ENCODE results near the gene OTUD5. TPM values are rescaled to one million over a fixed set of nuclear protein-coding genes. Genes with fewer than 3 reads are reported as not detected.

Gene OTUD5
- total RNA-seq, 1 experiment from 2014 or later = 41.4 TPM

GRCh38 chrX:49000636-49001035 lies 43.2 kb upstream of the OTUD5 start:
- H3K4me2 ChIP-seq (ENCODE audit: low read length) = peak overlapping the region; percentile 97
- DNase-seq = no peak
- intact Hi-C loops (cut with micrococcal nuclease) = no loop called here
- H3K9me2 ChIP-seq (replicated peaks; ENCODE audit: low read length) = 0 out of 2 replicates have a peak, but pooled peaks cover 3% of the 10 kb centered on the region
- H3K36me3 ChIP-seq (ENCODE audit: low read depth, low read length) = peaks cover 11% of the 10 kb centered on the region
- no peak overlapping the region for H2AFZ ChIP-seq (ENCODE audit: low read length)
- no peaks in the 10 kb centered on the region for H4K20me1 ChIP-seq (ENCODE audit: low read length)
- ChIA-PET POLR2A (ENCODE audit: unreplicated experiment) (no interaction called here), CTCF (no interaction called here)
- H3K4me1 ChIP-seq (ENCODE audit: insufficient read depth, low read length) = no peaks in the 10 kb centered on the region
- H3K27me3 ChIP-seq (ENCODE audit: low read length) = no peaks in the 10 kb centered on the region
- no peaks in the 10 kb centered on the region for H3F3A ChIP-seq (ENCODE audit: low read length, unreplicated experiment)
- BruUV-seq (replicated peaks) = no TSS peak
- peaks cover 15% of the 10 kb centered on the region for H3K79me2 ChIP-seq (ENCODE audit: low read length)
- no peak overlapping the region for H3K27ac ChIP-seq (ENCODE audit: low read length)
- no peak for ATAC-seq
- H3K9ac ChIP-seq (ENCODE audit: low read length) = no peak overlapping the region
- TF ChIP-seq EZH2 (IDR thresholded peaks at IDR 0.05; ENCODE audit: low read length, unreplicated experiment) (no peak), EZH2phosphoT487 (IDR thresholded peaks at IDR 0.05; ENCODE audit: borderline replicate concordance, low read length) (no peak), CTCF (conservative IDR thresholded peaks at IDR 0.05; ENCODE audit: low read depth, low read length) (no peak)
- no peaks in the 10 kb centered on the region for H3K9me3 ChIP-seq (ENCODE audit: low read length)
- peak overlapping the region; percentile 93; the same call in 1 of the 2 replicates for H3K4me3 ChIP-seq (ENCODE audit: low read length)

- ChIA-PET POLR2A (ENCODE audit: unreplicated experiment) (no interaction called here), CTCF (no interaction called here)
- Histone ChIP-seq H3K79me2 (ENCODE audit: low read length) (peaks cover 15% of the 10 kb centered on the region), H3K9me3 (ENCODE audit: low read length) (no peaks in the 10 kb centered on the region), H3K9me2 (replicated peaks; ENCODE audit: low read length) (0 out of 2 replicates have a peak, but pooled peaks cover 3% of the 10 kb centered on the region), H3K4me3 (ENCODE audit: low read length) (no peak overlapping the region), H3K4me1 (ENCODE audit: insufficient read depth, low read length) (no peaks in the 10 kb centered on the region), H2AFZ (ENCODE audit: low read length) (no peak overlapping the region), H3K36me3 (ENCODE audit: low read depth, low read length) (peaks cover 11% of the 10 kb centered on the region), H3F3A (ENCODE audit: low read length, unreplicated experiment) (no peaks in the 10 kb centered on the region), H4K20me1 (ENCODE audit: low read length) (no peaks in the 10 kb centered on the region), H3K27me3 (ENCODE audit: low read length) (no peaks in the 10 kb centered on the region), H3K9ac (ENCODE audit: low read length) (no peak overlapping the region), H3K27ac (ENCODE audit: low read length) (no peak overlapping the region), H3K4me2 (ENCODE audit: low read length) (no peak overlapping the region)
- DNase-seq (no peak), ATAC-seq (no peak)
- intact Hi-C loops (cut with micrococcal nuclease) = no loop called here
- BruUV-seq (replicated peaks) = no TSS peak
- TF ChIP-seq EZH2phosphoT487 (IDR thresholded peaks at IDR 0.05; ENCODE audit: borderline replicate concordance, low read length) = no peak
- TF ChIP-seq CTCF (conservative IDR thresholded peaks at IDR 0.05; ENCODE audit: low read depth, low read length) = no peak
- no peak for TF ChIP-seq EZH2 (IDR thresholded peaks at IDR 0.05; ENCODE audit: low read length, unreplicated experiment)
Measured at GRCh38 chrX:48999030-48999429, 41.6 kb upstream of the OTUD5 start.

GRCh38 chrX:48998391-48998790 lies 41.0 kb upstream of the OTUD5 start:
- H3K9me3 ChIP-seq (ENCODE audit: low read length) = no peaks in the 10 kb centered on the region
- intact Hi-C loops (cut with micrococcal nuclease) = no loop called here
- CTCF ChIA-PET = no interaction called here
- H3K79me2 ChIP-seq (ENCODE audit: low read length) = peaks cover 15% of the 10 kb centered on the region
- H3K36me3 ChIP-seq (ENCODE audit: low read depth, low read length) = peaks cover 11% of the 10 kb centered on the region
- H3K9ac ChIP-seq (ENCODE audit: low read length) = no peak overlapping the region
- TF ChIP-seq EZH2 (IDR thresholded peaks at IDR 0.05; ENCODE audit: low read length, unreplicated experiment) (no peak), EZH2phosphoT487 (IDR thresholded peaks at IDR 0.05; ENCODE audit: borderline replicate concordance, low read length) (no peak), CTCF (conservative IDR thresholded peaks at IDR 0.05; ENCODE audit: low read depth, low read length) (0 out of 2 replicates have a peak, but pooled peaks have one; percentile 15)
- H3F3A ChIP-seq (ENCODE audit: low read length, unreplicated experiment) = no peaks in the 10 kb centered on the region
- H3K4me1 ChIP-seq (ENCODE audit: insufficient read depth, low read length) = no peaks in the 10 kb centered on the region
- H3K27ac ChIP-seq (ENCODE audit: low read length) = no peak overlapping the region
- H3K4me3 ChIP-seq (ENCODE audit: low read length) = no peak overlapping the region
- no peak overlapping the region for H3K4me2 ChIP-seq (ENCODE audit: low read length)
- H4K20me1 ChIP-seq (ENCODE audit: low read length) = no peaks in the 10 kb centered on the region
- no peak overlapping the region for H2AFZ ChIP-seq (ENCODE audit: low read length)
- no peaks in the 10 kb centered on the region for H3K27me3 ChIP-seq (ENCODE audit: low read length)
- DNase-seq (no peak), ATAC-seq (no peak)
- 0 out of 2 replicates have a peak, but pooled peaks cover 3% of the 10 kb centered on the region for H3K9me2 ChIP-seq (replicated peaks; ENCODE audit: low read length)
- no TSS peak for BruUV-seq (replicated peaks)
- POLR2A ChIA-PET (ENCODE audit: unreplicated experiment) = no interaction called here

Data from PC-3 (cell line).